Stimulated activated CD4-positive, alpha-beta T cell treated with anti-CD3 and anti-CD28 coated beads, TNF-alpha, amount 100 ng/mL, for 4 hours (primary cell): ENCODE measurements around the gene ALAD.

ENCODE experiments used
- DNase-seq, 3 experiments: peaks; one replicate each; pipeline ENCODE4 v3.0.0-alpha.2; 2020; ENCODE audit warnings: low read depth in 3 of 3

The ALAD gene

GRCh38 chr9:113349066-113349444 lies 52.0 kb downstream of the ALAD start:
- no peak for DNase-seq

DNA sequence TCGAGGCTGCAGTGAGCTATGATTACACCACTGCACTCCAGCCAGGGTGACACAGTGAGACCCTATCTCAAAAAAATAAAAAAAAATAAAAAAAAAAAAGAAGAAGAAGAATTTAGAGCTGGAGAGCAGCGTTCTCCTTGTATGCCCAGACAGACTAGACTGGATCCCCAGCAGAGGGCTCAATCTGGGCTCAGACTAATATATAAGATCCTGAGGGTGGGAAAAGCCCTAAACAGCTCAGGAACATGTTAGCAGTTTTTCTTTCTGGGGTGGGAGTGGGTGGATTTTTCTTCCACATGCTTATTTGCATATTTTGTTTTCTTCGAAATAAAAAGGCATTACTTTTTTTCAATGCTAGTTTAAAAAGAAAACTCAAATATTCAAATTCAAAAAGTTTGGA lies 52.6 kb downstream of the ALAD start:
- DNase-seq: no peak

DNA sequence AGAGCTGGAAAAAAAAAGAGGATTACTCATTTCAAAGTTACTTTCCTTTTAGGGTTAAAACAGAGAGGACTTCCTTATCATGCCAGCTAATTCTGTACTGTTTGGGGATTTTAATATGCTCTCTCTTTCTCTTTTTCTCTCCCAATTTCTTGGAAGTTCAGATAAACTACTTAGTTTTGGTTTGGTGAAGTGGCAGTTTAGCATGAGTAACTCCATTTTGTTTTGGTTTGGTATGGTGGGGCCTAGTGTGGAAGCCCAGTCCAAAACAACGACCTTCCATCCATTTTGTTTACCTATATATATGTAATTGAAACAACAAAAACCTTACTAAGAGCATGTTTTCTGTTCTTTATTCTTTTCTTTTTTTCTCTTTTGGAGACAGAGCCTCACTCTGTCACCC lies 55.4 kb downstream of the ALAD start:
- DNase-seq: no peak

DNA sequence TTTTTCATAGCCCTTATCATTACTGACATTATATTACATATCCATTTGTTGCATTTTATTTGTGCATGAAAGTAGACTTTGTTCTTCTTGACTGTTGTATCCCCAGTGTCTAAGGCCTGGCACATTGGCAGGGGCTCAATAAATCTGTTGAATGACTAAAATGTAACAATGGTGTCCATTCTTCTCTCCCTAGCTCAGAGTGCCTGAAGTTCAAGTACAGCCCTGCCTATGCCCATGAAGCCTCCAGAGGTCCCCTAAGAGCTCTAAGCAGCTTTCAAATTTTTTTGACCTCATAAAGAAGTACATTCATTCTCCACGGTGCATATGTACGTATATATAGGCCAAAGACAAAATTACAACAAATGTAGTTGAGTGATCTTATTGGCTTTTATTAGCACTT lies 55.9 kb downstream of the ALAD start:
- no peak for DNase-seq

GRCh38 chr9:113343732-113344231 lies 57.3 kb downstream of the ALAD start:
- no peak for DNase-seq

DNA sequence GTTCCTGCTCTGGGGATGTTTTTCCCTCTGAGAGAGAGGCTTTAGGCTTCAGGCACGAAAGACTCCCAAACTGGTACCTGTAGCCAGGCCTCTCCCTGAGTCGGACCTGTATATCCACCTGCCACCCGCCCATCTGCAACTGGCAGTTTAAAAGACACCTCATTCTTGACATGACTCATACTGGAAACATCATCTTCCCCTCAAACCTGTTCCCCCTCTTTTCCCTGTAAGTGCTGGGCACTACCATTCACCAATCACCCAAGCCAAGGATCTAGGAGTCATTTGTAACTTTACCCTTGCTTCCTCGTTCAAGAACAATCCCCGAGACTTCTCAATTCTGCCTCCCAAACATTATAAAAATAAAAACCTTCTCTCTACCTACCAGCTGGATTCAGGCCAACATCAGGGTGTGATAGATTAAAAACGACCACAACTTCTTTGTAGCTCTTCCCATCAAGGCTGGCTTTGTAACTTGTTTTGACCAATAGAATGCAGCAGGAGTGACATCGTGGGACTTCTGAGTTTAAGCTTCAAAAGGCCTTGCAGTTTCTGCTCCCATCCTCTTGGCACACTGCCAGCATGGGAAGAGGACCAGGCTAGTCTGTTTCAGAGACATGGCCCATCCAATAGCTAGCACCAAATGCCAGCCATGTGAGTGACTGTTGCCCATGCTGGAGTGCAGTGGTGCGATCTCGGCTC lies 59.2 kb downstream of the ALAD start:
- no peak for DNase-seq

DNA sequence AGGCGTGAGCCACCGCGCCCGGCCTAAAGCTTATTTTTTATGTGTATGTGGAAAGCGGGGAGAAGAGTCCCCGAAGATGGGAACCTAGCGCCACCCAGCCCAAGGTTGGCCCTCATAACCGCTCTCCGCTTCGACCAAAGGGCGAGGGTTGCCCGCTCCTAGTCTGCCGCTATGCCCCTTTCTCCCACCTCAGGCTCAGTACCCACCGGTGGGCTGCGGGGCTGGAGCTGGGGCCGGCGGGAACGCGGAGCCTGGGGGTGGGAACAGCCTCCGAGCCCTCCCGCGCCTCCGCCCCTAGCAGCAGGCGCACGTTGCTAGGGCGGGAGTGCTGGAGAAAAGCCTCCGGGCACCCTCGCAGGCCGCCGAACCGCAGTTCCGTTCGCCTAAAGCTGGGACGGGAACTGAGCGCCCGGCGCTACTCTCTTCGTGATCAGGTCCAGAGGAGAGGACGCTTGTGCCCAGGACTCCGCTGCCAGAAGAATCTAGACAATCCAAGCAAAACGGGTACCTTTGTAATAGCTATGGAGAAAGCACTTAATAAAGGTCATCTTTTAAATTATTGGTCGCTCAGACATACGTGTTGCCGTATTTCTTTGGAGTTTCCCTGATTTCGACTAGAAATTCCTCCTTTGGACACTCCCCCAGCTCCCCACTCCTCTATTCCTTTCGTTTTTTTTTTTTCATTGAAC lies 60.9 kb downstream of the ALAD start, which contains the start of gene WDR31:
Gene WDR31 (minus strand): TSS at position 265 of the 689 bp plus-strand sequence. CDS start 8,253 bp downstream, outside the sequence.
- DNase-seq: peak; percentile 65 to 73 (median 67)

DNA sequence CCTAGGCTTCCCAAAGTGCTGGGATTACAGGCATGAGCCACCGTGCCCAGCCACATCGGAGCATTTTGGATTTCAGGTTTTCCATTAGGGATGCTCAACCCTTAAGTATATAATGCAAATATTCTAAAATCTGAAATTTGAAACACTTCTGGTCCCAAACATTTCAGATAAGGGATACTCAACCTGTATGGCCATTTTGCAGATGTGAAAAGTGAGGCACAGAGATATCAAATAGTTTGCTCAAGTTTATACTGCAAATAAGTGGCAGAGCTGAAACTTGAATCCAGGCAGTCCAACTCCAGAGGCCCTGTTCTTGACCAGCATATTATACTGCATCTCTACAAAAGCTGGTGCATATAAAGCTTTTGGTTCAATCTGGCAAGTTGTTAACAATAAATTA lies 63.4 kb downstream of the ALAD start:
- DNase-seq: no peak
